Right lung (tissue), 5 donors: Measurements from ENCODE around the gene SMIM33. TPM values are rescaled to one million over a fixed set of nuclear protein-coding genes. Genes with fewer than 3 reads are reported as not detected.

Experiments
- polyA plus RNA-seq, 5 donors: library from polyadenylated mRNA; unstranded; fragments of 120-200 nt; gene quantifications; one replicate each; pipeline versions ENCODE4 v1.2.1 to v1.2.3, GENCODE V29; 2013; ENCODE audit warnings: inconsistent platforms in 1 of 5, low replicate concordance in 1 of 5; ENCODE audit not compliant: insufficient read length in 5 of 5, insufficient read depth in 1 of 5

SMIM33 gene
- polyA plus RNA-seq, 5 donors: 0.05 TPM; not detected in 4

Other genes starting within 250 kb of the SMIM33 start
- 100 to 1,000 TPM; 464 to 725 (median 623) TPM for gene MATR3, start 177.3 kb upstream of the SMIM33 start, polyA plus RNA-seq
- 100 to 1,000 TPM; 121 to 177 (median 143) TPM for gene PAIP2, start 129.2 kb upstream of the SMIM33 start, polyA plus RNA-seq
- 1 to 10 TPM; 1.1 to 1.9 (median 1.7) TPM for gene SLC23A1, start 87.7 kb upstream of the SMIM33 start, polyA plus RNA-seq
- gene MZB1, start 81.1 kb upstream of the SMIM33 start, polyA plus RNA-seq: 1 to 10 TPM in 1 of 5 donors, under 1 TPM in 4; 0.37 to 1.0 (median 0.81) TPM
- 1 to 10 TPM in 1 of 5 donors, under 1 TPM in 4; 0.60 to 3.0 (median 0.86) TPM for gene PROB1, start 75.9 kb upstream of the SMIM33 start, polyA plus RNA-seq
- gene SPATA24, start 66.9 kb upstream of the SMIM33 start, polyA plus RNA-seq: 10 to 100 TPM in 2 of 5 donors, 1 to 10 TPM in 3; 8.5 to 11.9 (median 9.4) TPM
- gene DNAJC18, start 31.5 kb upstream of the SMIM33 start, polyA plus RNA-seq: 10 to 100 TPM; 23.6 to 40.4 (median 34.2) TPM
- 10 to 100 TPM; 58.1 to 76.8 (median 67.5) TPM for gene ECSCR, start 8.3 kb upstream of the SMIM33 start, polyA plus RNA-seq
- gene STING1, start 11.8 kb downstream of the SMIM33 start, polyA plus RNA-seq: 10 to 100 TPM; 55.4 to 79.5 (median 70.6) TPM
- 100 to 1,000 TPM; 139 to 179 (median 159) TPM for gene UBE2D2, start 90.3 kb downstream of the SMIM33 start, polyA plus RNA-seq
- gene CXXC5, start 177.3 kb downstream of the SMIM33 start, polyA plus RNA-seq: 10 to 100 TPM; 35.7 to 48.0 (median 40.1) TPM